ENCODE data around the gene IFNA8.

DNA sequence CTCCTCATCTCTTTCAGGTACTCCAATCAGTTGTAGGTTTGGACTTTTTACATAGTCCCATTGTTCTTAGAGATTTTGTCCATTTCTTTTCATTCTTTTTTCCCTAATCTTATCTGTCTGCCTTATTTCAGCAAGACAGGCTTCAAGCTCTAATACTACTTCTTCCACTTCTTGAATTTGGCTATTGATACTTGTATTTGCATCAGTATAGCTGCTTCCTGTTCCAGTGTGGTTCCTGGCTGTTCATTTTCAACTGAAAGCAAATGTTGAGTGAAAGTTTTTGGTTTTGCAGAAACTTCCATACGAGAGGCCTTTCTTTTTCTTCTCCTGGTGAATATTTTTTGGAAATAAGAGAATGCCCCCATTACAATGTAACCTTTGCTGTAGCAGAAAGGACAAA lies 19.3 kb downstream of the IFNA8 start:
- TF ChIP-seq, protein P1, sequence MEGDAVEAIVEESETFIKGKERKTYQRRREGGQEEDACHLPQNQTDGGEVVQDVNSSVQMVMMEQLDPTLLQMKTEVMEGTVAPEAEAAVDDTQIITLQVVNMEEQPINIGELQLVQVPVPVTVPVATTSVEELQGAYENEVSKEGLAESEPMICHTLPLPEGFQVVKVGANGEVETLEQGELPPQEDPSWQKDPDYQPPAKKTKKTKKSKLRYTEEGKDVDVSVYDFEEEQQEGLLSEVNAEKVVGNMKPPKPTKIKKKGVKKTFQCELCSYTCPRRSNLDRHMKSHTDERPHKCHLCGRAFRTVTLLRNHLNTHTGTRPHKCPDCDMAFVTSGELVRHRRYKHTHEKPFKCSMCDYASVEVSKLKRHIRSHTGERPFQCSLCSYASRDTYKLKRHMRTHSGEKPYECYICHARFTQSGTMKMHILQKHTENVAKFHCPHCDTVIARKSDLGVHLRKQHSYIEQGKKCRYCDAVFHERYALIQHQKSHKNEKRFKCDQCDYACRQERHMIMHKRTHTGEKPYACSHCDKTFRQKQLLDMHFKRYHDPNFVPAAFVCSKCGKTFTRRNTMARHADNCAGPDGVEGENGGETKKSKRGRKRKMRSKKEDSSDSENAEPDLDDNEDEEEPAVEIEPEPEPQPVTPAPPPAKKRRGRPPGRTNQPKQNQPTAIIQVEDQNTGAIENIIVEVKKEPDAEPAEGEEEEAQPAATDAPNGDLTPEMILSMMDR (IDR thresholded peaks at IDR 0.05) = no peak
- no peak for TF ChIP-seq POLR2A (IDR thresholded peaks at IDR 0.05)
- TF ChIP-seq EP300 (IDR thresholded peaks at IDR 0.05) = no peak

All from tibial nerve (tissue), 4 donors.